Amniotic stem cell (primary cell): ENCODE measurements around the gene BCL2L15.

Experiments used
- DNase-seq: peaks from one replicate; lab custom pipeline; 2025; lab: John Stamatoyannopoulos, UW

Gene BCL2L15

DNA sequence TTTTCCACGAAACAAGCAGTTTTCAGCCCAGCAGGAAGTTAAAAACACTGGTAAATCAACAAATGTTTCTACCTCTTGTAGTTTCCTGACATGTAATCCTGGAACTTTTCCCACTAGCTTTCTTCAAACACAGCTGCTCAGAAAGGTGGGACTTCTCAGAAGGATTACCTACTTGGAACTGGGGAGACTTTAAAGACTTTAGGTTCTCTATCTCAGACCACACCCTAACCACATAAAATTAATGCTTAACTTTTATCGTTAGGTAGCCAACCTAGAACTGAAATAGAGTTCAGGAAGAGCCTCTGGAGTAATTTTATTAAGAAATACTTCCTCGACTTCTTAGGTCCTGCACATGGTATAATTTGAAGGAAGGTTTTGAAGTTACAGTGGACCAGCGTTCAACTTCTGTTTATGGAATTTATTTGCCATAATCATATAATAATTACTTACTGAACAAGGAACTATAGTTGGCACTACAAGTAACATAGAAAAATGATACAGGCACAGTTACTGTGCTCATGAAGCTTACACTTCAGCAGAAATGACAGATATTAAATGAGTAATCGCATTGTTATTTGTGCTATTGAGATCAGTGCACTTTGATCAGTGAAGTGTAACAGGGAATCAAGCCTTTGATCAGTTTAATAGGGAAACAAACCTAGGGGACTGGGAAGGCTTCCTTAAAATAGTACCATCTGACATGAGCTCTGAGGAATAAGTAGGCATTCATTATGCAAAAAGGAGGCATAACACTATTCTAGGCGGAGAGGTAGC lies at the start of gene BCL2L15:
Gene BCL2L15, minus strand, starts transcription at position 180 of the 774 bp plus-strand sequence. CDS start 206 bp downstream, outside the sequence.
- no peak for DNase-seq

DNA sequence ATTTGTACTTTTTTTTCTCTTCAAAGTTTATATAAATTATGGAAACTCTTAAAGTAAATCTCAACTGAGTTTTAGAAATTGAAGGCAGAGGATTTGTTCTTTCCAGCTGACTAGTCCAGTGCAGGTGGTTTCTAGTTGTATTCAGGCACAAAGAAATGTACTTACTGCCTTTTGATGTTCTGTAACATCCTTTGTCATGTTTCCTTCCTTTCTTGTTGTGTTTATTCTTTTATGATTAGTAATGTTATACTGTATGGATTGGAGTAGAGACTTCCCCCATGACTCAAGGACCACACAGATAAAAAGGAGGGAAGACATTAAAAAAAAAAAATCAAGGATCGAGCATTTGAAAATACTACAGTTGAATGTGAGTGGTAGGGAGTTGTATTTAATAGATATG lies 49.8 kb upstream of the BCL2L15 start:
- no peak for DNase-seq

DNA sequence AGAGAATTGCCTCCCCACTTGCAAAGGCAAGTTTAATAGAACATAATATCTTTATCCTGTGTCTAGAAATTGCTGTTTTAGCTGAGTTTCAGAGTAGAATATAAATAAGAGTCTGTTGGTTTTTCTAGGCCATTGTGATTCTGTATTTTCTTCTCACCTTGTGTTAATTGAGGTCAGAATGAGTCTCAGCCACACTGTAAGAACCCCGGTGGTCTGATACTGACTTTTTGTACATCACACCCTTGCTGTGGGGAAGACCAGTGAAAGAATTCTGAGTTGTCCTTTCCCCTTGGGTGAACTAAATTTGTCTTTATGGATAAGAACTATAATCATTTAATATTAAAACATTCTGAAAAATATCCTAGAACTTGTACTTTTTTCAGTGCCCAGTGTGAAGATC lies 48.6 kb upstream of the BCL2L15 start:
- no peak for DNase-seq

DNA sequence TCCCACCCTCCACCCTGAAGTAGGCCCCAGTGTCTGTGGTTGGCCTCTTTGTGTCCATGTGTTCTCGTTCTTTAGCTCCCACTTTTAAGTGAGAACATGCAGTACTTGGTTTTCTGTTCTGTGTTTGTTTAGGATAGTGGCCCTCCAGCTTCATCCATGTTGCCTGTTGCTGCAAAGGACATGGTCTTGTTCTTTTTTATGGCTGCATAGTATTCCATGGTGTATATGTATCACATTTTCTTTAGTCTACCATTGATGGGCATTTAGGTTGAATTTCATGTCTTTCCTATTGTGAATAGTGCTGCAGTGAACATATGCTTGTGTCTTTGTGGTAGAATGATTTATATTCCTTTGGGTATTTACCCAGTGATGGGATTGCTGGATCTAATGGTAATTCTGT lies 47.8 kb upstream of the BCL2L15 start:
- DNase-seq, result no peak

DNA sequence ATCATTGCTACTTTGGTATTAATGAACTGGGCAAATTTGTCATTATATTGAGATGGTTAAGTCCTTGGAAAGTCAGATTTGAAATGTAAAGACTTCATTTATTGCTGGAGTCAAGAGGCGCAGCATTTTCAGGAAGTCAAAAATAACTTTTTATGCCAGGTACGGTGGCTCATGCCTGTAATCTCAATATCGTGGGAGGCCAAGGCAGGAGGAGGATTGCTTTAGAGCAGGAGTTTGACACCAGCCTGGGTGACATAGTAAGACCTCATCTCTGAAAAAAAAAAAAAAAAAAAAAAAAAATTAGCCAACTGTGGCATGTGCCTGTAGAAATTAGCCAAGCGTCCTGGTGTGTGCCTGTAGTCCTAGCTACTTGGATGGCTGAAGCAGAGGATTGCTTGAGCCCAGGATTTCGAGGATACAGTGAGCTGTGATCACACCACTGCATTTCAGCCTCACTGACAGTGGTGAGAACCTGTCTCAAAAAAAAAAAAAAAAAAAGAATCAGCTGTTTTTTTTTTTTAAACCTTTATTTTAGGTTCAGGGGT lies 47.2 kb upstream of the BCL2L15 start:
- DNase-seq, result no peak

DNA sequence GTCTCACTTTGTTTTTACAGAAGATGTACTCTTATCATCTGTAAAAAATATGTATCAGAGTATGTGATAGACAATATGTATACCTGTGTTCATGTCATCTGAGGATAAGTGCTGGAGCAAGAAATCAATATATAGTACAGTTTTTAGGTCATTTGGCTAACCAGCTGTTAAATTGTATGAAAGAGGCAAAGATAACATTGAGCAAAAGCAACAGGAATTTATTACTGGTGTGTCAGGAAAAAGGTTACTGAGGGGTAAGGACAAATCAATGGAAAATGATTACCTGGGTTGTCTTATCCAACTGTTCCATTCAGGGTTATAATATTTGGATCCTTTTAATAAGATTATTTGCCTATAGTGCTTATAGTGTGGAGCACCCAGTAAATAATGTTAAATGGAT lies 46.6 kb upstream of the BCL2L15 start:
- DNase-seq, result no peak

DNA sequence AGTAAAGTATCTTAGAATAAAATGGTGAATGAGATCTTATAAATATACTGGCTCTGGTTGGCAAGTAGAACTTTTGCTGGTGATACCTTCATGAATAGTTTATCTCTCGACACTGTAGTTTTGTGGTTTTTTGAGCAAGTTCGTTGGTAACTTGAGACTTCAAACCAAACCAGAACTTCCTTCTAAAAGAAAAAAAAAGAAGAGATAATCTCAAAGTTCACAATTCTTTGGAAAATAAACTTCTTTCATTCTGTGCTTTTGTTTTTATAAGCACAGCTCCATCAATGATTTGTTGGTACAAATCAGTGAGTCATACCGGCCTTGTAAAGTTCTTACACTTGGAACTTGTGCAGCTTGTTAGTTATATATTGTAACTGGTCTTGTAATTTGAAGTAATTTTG lies 44.1 kb upstream of the BCL2L15 start:
- no peak for DNase-seq

DNA sequence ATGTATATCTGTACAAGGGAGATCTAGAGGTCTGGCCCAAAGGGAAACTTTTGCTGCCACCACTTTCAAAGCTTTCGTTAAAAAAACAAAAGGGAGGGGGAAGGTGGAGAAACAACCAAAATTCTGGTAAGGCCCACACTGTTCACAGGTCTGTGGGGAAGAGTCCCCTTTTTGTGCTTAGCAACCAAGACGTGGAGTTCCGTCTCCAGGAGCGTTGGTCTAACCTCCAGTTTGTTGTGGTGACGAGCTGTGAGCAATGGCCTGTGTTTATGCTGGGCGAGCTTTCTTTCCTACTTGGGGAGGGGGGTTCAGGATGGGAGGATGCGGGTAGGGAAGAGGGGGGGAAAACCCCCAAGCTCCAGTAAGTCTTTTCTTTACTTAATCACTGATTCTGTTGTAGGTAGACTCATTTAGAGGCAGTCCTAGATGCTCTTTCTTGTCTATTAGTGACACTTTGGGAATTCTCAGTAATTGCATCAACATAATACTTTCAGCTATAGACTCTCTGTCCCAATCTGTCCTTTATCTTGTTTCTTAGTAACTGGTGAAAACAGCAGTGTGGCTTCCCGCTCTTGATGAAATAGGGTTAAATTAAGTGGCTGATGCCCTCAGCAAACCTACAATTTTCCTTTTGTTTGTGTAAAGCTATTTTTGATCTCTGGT lies 43.2 kb upstream of the BCL2L15 start:
- DNase-seq, result peak; percentile 31

DNA sequence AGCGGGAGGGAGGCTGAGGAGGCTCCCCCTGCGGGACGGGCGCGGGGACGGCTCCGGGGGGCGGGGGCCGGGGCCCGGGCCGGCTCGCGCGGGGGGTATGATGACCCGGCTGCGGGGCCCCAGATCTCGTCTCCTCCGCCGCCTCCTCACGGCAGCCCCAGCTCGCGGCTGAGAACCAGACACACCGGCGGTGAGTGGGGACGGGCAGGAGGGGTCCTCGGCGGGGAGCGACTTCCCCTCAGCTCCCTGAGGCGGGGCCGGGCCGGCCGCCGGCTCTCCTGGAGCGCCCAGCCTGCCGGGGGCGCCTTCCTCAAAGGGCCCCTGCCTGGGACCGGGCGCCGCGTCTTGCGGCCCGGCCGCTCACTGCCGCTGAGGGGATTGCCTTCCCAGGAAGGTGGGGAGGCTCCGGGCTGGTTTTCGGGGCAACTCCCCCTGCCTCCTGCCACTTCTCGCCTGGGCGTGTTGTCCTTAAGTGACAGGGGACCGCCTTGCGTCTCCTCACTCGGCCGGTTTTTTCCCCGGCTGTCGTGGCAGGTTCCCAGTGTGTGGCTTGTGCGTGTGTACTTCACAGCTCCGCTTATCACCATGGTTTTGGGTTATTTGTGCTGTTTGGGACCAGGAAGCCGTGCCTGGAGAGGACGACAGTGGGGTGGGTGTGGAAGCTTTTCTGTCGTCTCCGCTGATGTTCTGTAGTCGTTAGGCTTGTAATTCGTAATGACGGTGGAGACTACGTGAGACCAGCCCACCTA lies 42.5 kb upstream of the BCL2L15 start:
- DNase-seq, result no peak

DNA sequence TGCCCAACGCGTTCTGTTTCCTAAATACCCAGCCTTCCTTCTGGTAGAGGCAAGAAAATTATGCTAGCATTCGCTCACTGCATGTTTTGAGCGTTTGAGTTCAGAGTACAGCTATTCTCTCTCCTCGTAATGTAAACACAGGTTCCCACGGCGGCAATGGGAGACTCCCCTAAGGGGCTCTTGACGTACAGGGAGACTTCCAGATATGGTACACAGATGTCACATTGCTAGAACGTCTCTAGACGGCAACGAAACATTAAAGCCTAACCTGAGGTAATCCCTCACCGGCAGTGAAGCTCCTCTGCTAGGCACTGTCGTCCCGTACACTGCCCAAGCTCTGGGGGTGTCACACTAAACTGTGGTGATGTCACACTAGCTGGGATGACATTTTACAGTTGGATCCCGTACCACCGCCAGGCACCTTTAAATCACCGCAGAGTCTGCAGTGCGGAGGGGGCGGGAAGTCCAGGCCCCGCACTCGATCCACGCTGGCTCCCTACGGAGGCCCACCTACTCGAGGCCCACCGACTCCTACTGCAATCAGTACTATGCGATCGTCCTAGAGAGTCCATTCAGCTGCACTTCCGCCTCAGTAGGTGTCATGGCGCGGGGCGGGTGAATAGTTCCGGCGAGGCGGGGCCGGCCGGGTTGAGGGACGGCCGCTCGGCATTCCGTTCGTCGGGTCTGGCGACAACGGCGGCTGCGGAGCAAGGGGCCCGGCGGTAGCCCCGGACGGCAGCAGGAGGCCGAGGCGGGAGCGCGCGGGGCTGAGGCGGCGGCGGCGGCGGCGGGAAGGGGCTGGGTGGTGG lies 41.8 kb upstream of the BCL2L15 start, which contains the start of gene HIPK1:
Gene HIPK1, plus strand, starts transcription at position 384 of the 809 bp plus-strand sequence.
- peak; percentile 90 for DNase-seq

DNA sequence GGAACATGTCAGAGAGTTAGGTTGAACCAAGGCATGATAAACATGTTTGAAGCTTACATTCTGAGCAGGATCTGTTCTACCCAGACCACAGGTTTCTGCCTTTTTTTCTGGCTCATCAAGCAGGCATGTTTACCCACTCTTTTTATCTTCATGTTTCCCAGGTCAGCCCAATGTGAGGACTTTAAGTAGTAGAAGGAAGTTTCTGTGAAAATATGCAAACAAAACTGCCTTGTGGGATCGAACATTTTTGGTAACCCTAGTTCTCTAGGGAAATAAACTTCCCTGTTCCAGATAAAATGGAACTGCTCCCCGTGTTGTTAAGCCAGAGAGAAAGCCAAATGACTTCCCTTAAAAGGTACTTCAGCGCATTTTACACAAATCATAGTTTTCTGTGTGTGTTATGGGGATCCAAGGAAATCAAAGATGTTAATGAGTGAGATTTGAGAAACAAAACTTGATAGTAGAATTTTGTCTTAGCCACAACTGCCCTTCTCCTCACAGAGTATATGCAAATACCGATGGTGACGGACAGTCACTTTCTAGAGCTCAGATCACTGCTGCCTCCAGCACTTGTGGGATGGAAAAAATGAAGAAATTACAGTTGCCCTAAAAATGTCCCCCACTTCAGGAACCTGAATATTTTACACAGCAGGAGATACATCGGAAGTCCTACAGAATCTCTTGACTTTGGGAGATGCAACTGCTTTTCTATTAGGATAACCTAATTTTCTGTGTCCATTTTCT lies 41.0 kb upstream of the BCL2L15 start:
- DNase-seq, result no peak

DNA sequence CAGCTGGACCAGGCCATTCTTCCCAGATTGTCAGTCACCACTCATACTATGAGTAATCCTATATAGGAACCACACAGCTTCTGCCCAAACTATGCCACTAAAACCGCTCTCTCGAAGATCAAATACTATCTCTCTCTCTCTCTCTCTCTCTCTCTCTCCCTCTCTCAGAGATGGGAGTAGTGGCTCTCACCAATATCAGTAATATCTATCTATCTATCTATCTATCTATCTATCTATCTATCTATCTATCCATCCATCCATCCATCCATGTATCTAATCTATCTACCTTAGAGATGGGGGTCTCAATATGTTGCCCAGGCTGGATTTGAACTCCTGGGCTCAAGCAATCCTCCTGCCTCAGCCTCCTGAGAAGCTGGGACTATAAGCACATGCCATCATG lies 37.1 kb upstream of the BCL2L15 start:
- DNase-seq, result no peak

DNA sequence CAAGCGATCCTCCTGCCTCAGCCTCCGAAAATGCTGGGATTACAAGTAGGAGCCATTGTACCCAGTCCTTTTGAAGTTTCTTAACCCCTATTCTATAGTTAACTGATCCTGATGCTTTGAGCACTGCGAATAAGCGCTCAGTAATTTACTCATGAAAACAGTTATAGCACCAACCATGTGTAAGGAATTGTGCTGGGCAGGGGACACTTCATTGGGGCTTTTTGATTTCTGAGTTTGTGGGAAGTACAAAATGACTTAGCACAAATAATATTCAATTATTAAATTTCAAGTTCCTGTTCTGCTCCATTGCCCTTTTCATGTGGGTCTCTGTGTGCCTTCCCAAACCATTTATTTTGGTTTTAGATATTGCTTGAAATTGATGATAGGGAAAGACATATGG lies 35.6 kb upstream of the BCL2L15 start:
- DNase-seq, result no peak

DNA sequence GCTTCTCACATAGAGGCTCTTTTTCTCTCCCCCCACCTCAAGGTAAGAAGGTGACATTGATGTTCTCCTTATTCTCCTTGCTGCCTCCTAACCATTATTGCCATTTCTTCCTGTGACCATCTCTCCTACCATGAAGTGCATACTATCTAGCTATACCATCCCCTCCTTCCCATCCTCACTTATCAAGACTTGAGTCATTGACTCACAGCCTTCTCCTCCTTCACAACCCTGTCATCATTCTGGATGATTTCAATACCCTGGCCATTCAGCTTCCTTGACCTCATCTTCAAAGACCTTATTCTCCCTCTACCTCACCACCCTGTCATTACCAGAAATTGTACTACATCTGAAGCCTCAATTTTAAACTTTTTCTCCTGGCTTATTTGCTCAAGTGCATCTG lies 30.9 kb upstream of the BCL2L15 start:
- DNase-seq, result no peak

DNA sequence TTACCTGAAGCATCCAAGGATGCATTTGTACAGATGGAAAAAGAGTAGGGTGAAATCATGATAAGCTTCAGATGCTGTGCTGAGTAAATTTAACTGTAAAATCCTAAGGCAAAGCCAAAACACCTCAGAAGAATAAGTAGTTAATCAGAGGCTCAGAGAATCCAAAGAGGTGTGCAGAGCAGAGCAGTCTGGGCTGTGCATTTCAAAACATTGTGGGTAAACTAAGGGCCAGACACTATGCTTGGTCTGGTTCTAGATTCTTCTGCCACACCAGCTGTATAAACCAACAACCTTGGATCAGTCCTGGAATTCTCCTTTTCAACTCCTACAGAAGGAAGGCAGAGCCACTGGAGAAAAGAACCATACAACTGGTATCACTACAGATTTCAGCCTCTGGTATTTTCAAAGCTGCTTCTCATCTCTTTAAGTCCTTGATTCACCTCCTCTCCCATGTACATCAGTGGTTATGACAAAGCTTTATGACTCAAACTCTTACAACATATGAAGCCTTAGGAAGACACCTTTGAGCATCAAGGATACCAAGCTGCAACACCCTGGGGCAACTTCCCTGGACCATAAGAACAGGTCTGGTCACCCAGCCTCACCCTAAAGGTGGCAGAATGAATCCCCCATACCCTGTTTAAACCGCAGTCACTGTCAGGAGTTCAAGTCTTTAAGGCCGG lies 30.2 kb upstream of the BCL2L15 start:
- no peak for DNase-seq

DNA sequence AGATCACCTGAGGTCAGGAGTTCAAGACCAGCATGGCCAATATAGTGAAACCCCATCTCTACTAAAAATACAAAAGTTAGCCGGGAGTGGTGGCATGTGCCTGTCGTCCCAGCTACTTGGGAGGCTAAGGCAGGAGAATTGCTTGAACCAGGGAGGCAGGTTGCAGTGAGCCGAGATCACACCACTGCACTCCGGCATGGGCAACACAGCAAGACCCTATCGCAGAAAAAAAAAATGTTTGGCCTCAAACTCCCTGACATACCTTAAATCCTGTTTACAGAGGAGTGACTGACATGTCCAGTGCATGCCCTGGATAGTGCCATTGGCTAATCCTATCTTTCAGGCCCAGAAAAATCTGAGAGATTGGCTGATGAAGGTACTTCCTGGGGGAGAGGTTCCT lies 29.6 kb upstream of the BCL2L15 start:
- DNase-seq, result no peak

DNA sequence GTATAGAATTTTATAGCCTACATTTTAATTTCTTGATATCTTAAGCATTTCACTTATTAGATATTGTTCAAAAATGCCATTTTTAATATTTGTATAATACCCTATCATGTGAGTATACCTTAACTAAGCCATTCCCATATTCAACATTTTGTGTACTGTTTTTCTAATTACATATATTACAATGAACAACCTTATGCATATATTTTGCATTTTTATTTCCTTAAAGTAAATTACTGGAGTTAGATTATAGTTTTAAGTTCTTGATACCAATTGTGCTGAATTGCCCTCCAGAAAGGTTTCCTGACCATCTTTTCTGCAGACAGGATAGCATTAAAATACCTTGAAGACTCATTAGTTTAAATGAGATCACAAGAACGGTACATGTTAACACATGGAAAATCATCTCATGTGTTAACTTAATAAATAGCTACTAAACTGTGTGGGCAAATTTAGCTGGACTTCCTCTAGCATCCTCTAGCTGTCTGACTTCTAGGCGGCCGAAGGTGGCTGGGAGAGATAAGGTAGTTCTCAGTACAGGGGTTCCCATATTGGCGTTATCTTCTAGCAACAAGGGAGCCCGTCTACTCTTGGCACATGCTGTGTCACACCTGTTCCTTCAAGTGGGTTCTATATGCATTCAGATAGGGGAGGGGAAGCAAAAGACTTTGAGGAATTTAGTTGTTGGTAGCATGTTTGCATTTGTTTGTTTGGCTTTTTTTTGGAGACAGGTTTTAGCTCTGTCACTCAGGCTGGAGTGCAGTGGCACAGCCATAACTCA lies 26.7 kb upstream of the BCL2L15 start:
- DNase-seq, result no peak

DNA sequence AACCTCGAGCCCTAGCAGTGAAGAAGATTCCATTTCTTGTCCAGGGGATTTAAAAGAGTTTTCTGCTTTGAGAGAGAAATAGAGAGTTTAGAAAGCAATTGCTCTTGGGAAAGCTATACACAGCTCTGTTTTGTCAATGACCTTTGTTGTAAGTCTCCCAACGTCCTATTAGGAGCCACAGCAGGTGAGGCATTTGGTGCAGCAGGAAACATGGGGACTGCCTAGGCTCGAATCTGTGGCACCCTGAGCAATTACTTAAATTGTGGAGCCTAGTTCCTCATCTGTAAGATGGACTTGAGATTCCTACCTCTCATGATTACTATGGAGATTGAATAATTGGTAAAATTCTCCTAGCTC lies 25.9 kb upstream of the BCL2L15 start:
- DNase-seq, result no peak

DNA sequence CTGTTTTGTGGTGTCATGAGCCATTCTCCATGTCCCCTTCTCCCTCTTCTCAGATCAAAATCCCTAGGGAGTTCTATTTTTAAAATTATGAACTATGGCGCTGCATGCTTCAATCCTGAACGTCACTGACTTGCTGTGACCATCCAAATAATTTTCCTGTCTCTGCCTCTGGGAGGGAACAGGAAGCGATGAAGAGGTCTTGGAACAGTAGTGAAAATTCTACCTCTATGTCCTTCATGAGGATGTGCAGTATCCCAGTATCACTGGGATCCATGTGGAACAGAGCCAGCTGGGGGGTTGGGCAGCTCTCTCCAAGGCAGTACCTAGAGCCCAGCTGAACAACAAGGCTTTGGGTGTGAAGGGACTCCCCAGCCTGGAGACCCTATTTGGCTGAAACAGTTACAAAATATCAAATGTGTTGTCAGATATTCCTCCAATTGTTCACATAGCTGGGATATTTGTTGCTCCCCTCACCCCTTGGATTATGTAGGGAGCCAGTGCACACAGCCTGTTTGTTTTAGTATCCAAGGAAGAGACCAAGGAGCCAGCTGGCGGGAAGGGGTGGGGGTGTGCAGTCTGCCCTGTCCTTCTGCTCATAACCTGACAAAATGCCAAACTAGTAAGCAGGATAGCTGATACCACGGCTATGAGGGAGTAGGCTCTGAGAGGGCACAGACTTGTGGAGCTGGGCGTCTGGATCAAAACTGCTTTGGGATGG lies 25.4 kb upstream of the BCL2L15 start:
- DNase-seq, result no peak
